Activated T-cell treated with anti-CD3 and anti-CD28 coated beads for 1 hour (primary cell): ENCODE results near the gene AAK1.

ENCODE experiments used
- DNase-seq: peaks from one replicate; pipeline ENCODE4 v3.0.0-alpha.2; 2020; ENCODE audit warnings: low read depth

AAK1 gene

GRCh38 chr2:69538872-69539548 lies 104.5 kb downstream of the AAK1 start:
- no peak for DNase-seq

- DNase-seq = no peak
Observed at GRCh38 chr2:69538249-69538648, 105.3 kb downstream of the AAK1 start.

GRCh38 chr2:69535817-69536241 lies 107.7 kb downstream of the AAK1 start:
- no peak for DNase-seq

- DNase-seq = no peak
Observed at GRCh38 chr2:69531186-69531585, 112.4 kb downstream of the AAK1 start.

- no peak for DNase-seq
Observed at GRCh38 chr2:69529480-69529879, 114.1 kb downstream of the AAK1 start.

GRCh38 chr2:69525261-69525660 lies 118.3 kb downstream of the AAK1 start:
- DNase-seq = no peak

- DNase-seq = no peak
Observed at GRCh38 chr2:69524799-69525198, 118.7 kb downstream of the AAK1 start.

GRCh38 chr2:69521747-69522146 lies 121.8 kb downstream of the AAK1 start:
- no peak for DNase-seq

GRCh38 chr2:69518841-69519240 lies 124.7 kb downstream of the AAK1 start:
- no peak for DNase-seq

GRCh38 chr2:69517410-69517809 lies 126.1 kb downstream of the AAK1 start:
- no peak for DNase-seq

GRCh38 chr2:69514819-69515218 lies 128.7 kb downstream of the AAK1 start:
- DNase-seq = no peak

GRCh38 chr2:69514406-69514805 lies 129.1 kb downstream of the AAK1 start:
- no peak for DNase-seq

GRCh38 chr2:69512446-69512845 lies 131.1 kb downstream of the AAK1 start:
- no peak for DNase-seq

GRCh38 chr2:69510204-69510603 lies 133.3 kb downstream of the AAK1 start:
- DNase-seq = no peak

- no peak for DNase-seq
Observed at GRCh38 chr2:69509750-69510140, 133.8 kb downstream of the AAK1 start.

GRCh38 chr2:69509011-69509749 lies 134.4 kb downstream of the AAK1 start:
- DNase-seq = no peak

- DNase-seq = no peak
Observed at GRCh38 chr2:69505710-69506109, 137.8 kb downstream of the AAK1 start.

GRCh38 chr2:69501301-69501700 lies 142.2 kb downstream of the AAK1 start:
- no peak for DNase-seq

GRCh38 chr2:69499966-69500365 lies 143.6 kb downstream of the AAK1 start:
- no peak for DNase-seq

- DNase-seq = no peak
Observed at GRCh38 chr2:69499242-69499641, 144.3 kb downstream of the AAK1 start.

- no peak for DNase-seq
Observed at GRCh38 chr2:69495861-69496260, 147.7 kb downstream of the AAK1 start.

- no peak for DNase-seq
Observed at GRCh38 chr2:69495008-69495407, 148.5 kb downstream of the AAK1 start.

GRCh38 chr2:69494126-69494525 lies 149.4 kb downstream of the AAK1 start:
- DNase-seq = no peak

- no peak for DNase-seq
Observed at GRCh38 chr2:69493268-69493667, 150.3 kb downstream of the AAK1 start.
